Neural progenitor cell (in vitro differentiated cells): ENCODE measurements around the gene TFB2M.

Source experiments
- CTCF ChIP-seq: fragments of 200-600 bp; sonication (generic); IDR thresholded peaks from 2 replicates; pipeline ENCODE4 v1.5.1; 2017; ENCODE audit warnings: antibody characterized with exemption, mild to moderate bottlenecking
- EZH2 ChIP-seq: fragments of 200-600 bp; sonication (generic); IDR thresholded peaks from 2 replicates; pipeline ENCODE4 v1.6.1; 2017; ENCODE audit warnings: antibody characterized with exemption, mild to moderate bottlenecking, moderate library complexity
- EZH2phosphoT487 ChIP-seq: fragments of 200-600 bp; sonication (generic); IDR thresholded peaks from 2 replicates; pipeline ENCODE4 v1.6.1; 2017; ENCODE audit warnings: antibody characterized with exemption

- TF ChIP-seq CTCF, result no peak
- no peak for TF ChIP-seq EZH2phosphoT487
- no peak for TF ChIP-seq EZH2
Measured at GRCh38 chr1:246571953-246572352, 5.9 kb upstream of the TFB2M start.
